Activated naive CD8-positive, alpha-beta T cell (primary cell): ENCODE measurements around the gene GPALPP1.

Experiments
- H3K27ac Mint-ChIP-seq: one replicate; pipeline ENCODE4 v1.8.0; 2021; ENCODE audit warnings: mixed read lengths
- H3K27me3 Mint-ChIP-seq: one replicate; pipeline ENCODE4 v1.8.0; 2021; ENCODE audit warnings: mixed read lengths
- H3K36me3 Mint-ChIP-seq: one replicate; pipeline ENCODE4 v1.8.0; 2021; ENCODE audit warnings: mixed read lengths
- H3K4me1 Mint-ChIP-seq: one replicate; pipeline ENCODE4 v1.8.0; 2021; ENCODE audit warnings: low read depth, mixed read lengths
- H3K4me3 Mint-ChIP-seq: one replicate; pipeline ENCODE4 v1.8.0; 2021; ENCODE audit warnings: mild to moderate bottlenecking, mixed read lengths
- H3K9me3 Mint-ChIP-seq: one replicate; pipeline ENCODE4 v1.8.0; 2021; ENCODE audit warnings: low read depth, mixed read lengths

The GPALPP1 gene

GRCh38 chr13:45034342-45034741 lies 45.0 kb downstream of the GPALPP1 start:
- Mint-ChIP-seq H3K4me1 (no peaks in the 10 kb centered on the region), H3K27ac (no peak overlapping the region), H3K36me3 (peaks cover 13% of the 10 kb centered on the region), H3K9me3 (no peaks in the 10 kb centered on the region), H3K27me3 (no peaks in the 10 kb centered on the region), H3K4me3 (no peak overlapping the region)

GRCh38 chr13:45036206-45036605 lies 46.9 kb downstream of the GPALPP1 start:
- H3K4me1 Mint-ChIP-seq, result no peaks in the 10 kb centered on the region
- H3K4me3 Mint-ChIP-seq, result no peak overlapping the region
- no peaks in the 10 kb centered on the region for H3K27me3 Mint-ChIP-seq
- no peaks in the 10 kb centered on the region for H3K9me3 Mint-ChIP-seq
- H3K36me3 Mint-ChIP-seq, result peaks cover 13% of the 10 kb centered on the region
- no peak overlapping the region for H3K27ac Mint-ChIP-seq

- peaks cover 2% of the 10 kb centered on the region for H3K36me3 Mint-ChIP-seq
- H3K27me3 Mint-ChIP-seq, result peaks cover 2% of the 10 kb centered on the region
- H3K27ac Mint-ChIP-seq, result no peak overlapping the region
- no peak overlapping the region for H3K4me3 Mint-ChIP-seq
- no peaks in the 10 kb centered on the region for H3K9me3 Mint-ChIP-seq
- H3K4me1 Mint-ChIP-seq, result no peaks in the 10 kb centered on the region
These were observed 50.8 kb downstream of the GPALPP1 start for GRCh38 chr13:45040173-45040572.

GRCh38 chr13:45040622-45041021 lies 51.3 kb downstream of the GPALPP1 start:
- H3K27ac Mint-ChIP-seq, result no peak overlapping the region

GRCh38 chr13:45042539-45042938 lies 53.2 kb downstream of the GPALPP1 start:
- Mint-ChIP-seq H3K36me3 (peaks cover 2% of the 10 kb centered on the region), H3K4me3 (no peak overlapping the region), H3K27ac (no peak overlapping the region), H3K9me3 (no peaks in the 10 kb centered on the region), H3K27me3 (peaks cover 5% of the 10 kb centered on the region), H3K4me1 (peaks cover 6% of the 10 kb centered on the region)

More at GRCh38 chr13:45040622-45041021, 51.3 kb downstream of the GPALPP1 start:
- Mint-ChIP-seq H3K4me1 (no peaks in the 10 kb centered on the region), H3K36me3 (peaks cover 2% of the 10 kb centered on the region), H3K4me3 (no peak overlapping the region), H3K9me3 (no peaks in the 10 kb centered on the region), H3K27me3 (peaks cover 2% of the 10 kb centered on the region)

GRCh38 chr13:45046445-45046844 lies 57.1 kb downstream of the GPALPP1 start:
- Mint-ChIP-seq H3K9me3 (no peaks in the 10 kb centered on the region), H3K27me3 (peaks cover 5% of the 10 kb centered on the region), H3K4me1 (peaks cover 15% of the 10 kb centered on the region), H3K4me3 (peak overlapping the region; percentile 88), H3K36me3 (no peaks in the 10 kb centered on the region), H3K27ac (no peak overlapping the region)

GRCh38 chr13:45047394-45048310 lies 58.3 kb downstream of the GPALPP1 start:
- Mint-ChIP-seq H3K9me3 (no peaks in the 10 kb centered on the region), H3K27ac (no peak overlapping the region), H3K36me3 (no peaks in the 10 kb centered on the region), H3K4me3 (peak overlapping the region; percentile 88), H3K4me1 (peaks cover 15% of the 10 kb centered on the region), H3K27me3 (peaks cover 5% of the 10 kb centered on the region)

- no peak overlapping the region for H3K4me3 Mint-ChIP-seq
- H3K4me1 Mint-ChIP-seq, result peaks cover 15% of the 10 kb centered on the region
- peak overlapping the region; percentile 28 for H3K27ac Mint-ChIP-seq
- H3K9me3 Mint-ChIP-seq, result no peaks in the 10 kb centered on the region
- peaks cover 4% of the 10 kb centered on the region for H3K27me3 Mint-ChIP-seq
- no peaks in the 10 kb centered on the region for H3K36me3 Mint-ChIP-seq
These were observed 59.6 kb downstream of the GPALPP1 start for GRCh38 chr13:45048890-45049407.

- Mint-ChIP-seq H3K27me3 (peaks cover 4% of the 10 kb centered on the region), H3K27ac (no peak overlapping the region), H3K4me1 (peaks cover 15% of the 10 kb centered on the region), H3K36me3 (no peaks in the 10 kb centered on the region), H3K9me3 (no peaks in the 10 kb centered on the region), H3K4me3 (no peak overlapping the region)
These were observed 60.1 kb downstream of the GPALPP1 start for GRCh38 chr13:45049478-45049877.

- H3K4me1 Mint-ChIP-seq, result peaks cover 27% of the 10 kb centered on the region
- peaks cover 4% of the 10 kb centered on the region for H3K27me3 Mint-ChIP-seq
- H3K36me3 Mint-ChIP-seq, result no peaks in the 10 kb centered on the region
- no peak overlapping the region for H3K4me3 Mint-ChIP-seq
- no peaks in the 10 kb centered on the region for H3K9me3 Mint-ChIP-seq
- no peak overlapping the region for H3K27ac Mint-ChIP-seq
These were observed 62.0 kb downstream of the GPALPP1 start for GRCh38 chr13:45051315-45051714.

- Mint-ChIP-seq H3K4me3 (peak overlapping the region; percentile 12), H3K27ac (peak overlapping the region; percentile 61)
These were observed 66.0 kb downstream of the GPALPP1 start for GRCh38 chr13:45055198-45055901.

GRCh38 chr13:45055902-45056648 lies 66.7 kb downstream of the GPALPP1 start:
- Mint-ChIP-seq H3K4me1 (peaks cover 17% of the 10 kb centered on the region), H3K27ac (no peak overlapping the region), H3K27me3 (peaks cover 4% of the 10 kb centered on the region), H3K4me3 (peak overlapping the region; percentile 33), H3K9me3 (no peaks in the 10 kb centered on the region), H3K36me3 (no peaks in the 10 kb centered on the region)

More at GRCh38 chr13:45055198-45055901, 66.0 kb downstream of the GPALPP1 start:
- H3K27me3 Mint-ChIP-seq, result peaks cover 2% of the 10 kb centered on the region
- H3K36me3 Mint-ChIP-seq, result no peaks in the 10 kb centered on the region
- H3K9me3 Mint-ChIP-seq, result no peaks in the 10 kb centered on the region
- peaks cover 17% of the 10 kb centered on the region for H3K4me1 Mint-ChIP-seq

GRCh38 chr13:45060062-45060461 lies 70.7 kb downstream of the GPALPP1 start:
- Mint-ChIP-seq H3K4me3 (no peak overlapping the region), H3K27ac (no peak overlapping the region), H3K36me3 (no peaks in the 10 kb centered on the region), H3K9me3 (no peaks in the 10 kb centered on the region), H3K4me1 (peaks cover 17% of the 10 kb centered on the region), H3K27me3 (peaks cover 11% of the 10 kb centered on the region)

- no peak overlapping the region for H3K27ac Mint-ChIP-seq
- H3K27me3 Mint-ChIP-seq, result peaks cover 17% of the 10 kb centered on the region
- no peaks in the 10 kb centered on the region for H3K9me3 Mint-ChIP-seq
- no peaks in the 10 kb centered on the region for H3K36me3 Mint-ChIP-seq
- no peak overlapping the region for H3K4me3 Mint-ChIP-seq
- peaks cover 4% of the 10 kb centered on the region for H3K4me1 Mint-ChIP-seq
These were observed 74.0 kb downstream of the GPALPP1 start for GRCh38 chr13:45063261-45063860.
